Liver (tissue), 9 donors: ENCODE results near the gene AHR. TPM values are rescaled to one million over a fixed set of nuclear protein-coding genes. Genes with fewer than 3 reads are reported as not detected.

Source experiments
- DNase-seq: peaks from one replicate; pipeline ENCODE4 v3.0.0-alpha.2; 2017; ENCODE audit warnings: low spot score
- H3K27ac ChIP-seq, 2 donors: one replicate each; pipeline ENCODE4 v1.7.0; 2013; ENCODE audit warnings: inconsistent platforms in 2 of 2, low read length in 2 of 2, control low read depth in 1 of 2, low read depth in 1 of 2, mild to moderate bottlenecking in 1 of 2
- H3K27me3 ChIP-seq, 4 donors: one replicate each; pipeline versions ENCODE4 v1.6.1 to v1.7.0; 2013; ENCODE audit warnings: low read length in 3 of 4, inconsistent platforms in 1 of 4, mild to moderate bottlenecking in 1 of 4, moderate library complexity in 1 of 4; ENCODE audit not compliant: control insufficient read depth in 4 of 4, insufficient read depth in 4 of 4
- H3K36me3 ChIP-seq, 4 donors: one replicate each; pipeline versions ENCODE4 v1.6.1 to v1.7.0; 2013; ENCODE audit warnings: low read length in 3 of 4, mild to moderate bottlenecking in 3 of 4, low read depth in 1 of 4, moderate library complexity in 1 of 4; ENCODE audit not compliant: control insufficient read depth in 4 of 4, insufficient read depth in 3 of 4
- H3K4me1 ChIP-seq, 4 donors: one replicate each; pipeline versions ENCODE4 v1.6.1 to v1.7.0; 2013; ENCODE audit warnings: low read length in 3 of 4, mild to moderate bottlenecking in 3 of 4, moderate library complexity in 1 of 4; ENCODE audit not compliant: control insufficient read depth in 4 of 4, insufficient read depth in 4 of 4
- H3K4me3 ChIP-seq, 3 donors: one replicate each; pipeline versions ENCODE4 v1.6.1 to v1.7.0; 2013; ENCODE audit warnings: low read length in 3 of 3, control low read depth in 1 of 3, low read depth in 1 of 3, mild to moderate bottlenecking in 1 of 3
- H3K9ac ChIP-seq, 2 donors: one replicate each; pipeline ENCODE4 v1.7.0; 2013; ENCODE audit warnings: low read length in 2 of 2, mild to moderate bottlenecking in 2 of 2, moderate library complexity in 2 of 2, control low read depth in 1 of 2, low read depth in 1 of 2
- H3K9me3 ChIP-seq, 4 donors: one replicate each; pipeline versions ENCODE4 v1.6.1 to v1.7.0; 2013; ENCODE audit warnings: low read length in 3 of 4; ENCODE audit not compliant: control insufficient read depth in 4 of 4
- ATF3 ChIP-seq: IDR thresholded peaks from 2 replicates; pipeline ENCODE4 v1.6.1; 2016; ENCODE audit warnings: antibody characterized with exemption
- EGR1 ChIP-seq, 2 donors: IDR thresholded peaks; 2 replicates each; pipeline ENCODE4 v1.6.1; 2016 to 2018; ENCODE audit warnings: antibody characterized with exemption in 2 of 2, low read depth in 2 of 2
- FOXA1 ChIP-seq: IDR thresholded peaks from 2 replicates; pipeline ENCODE4 v1.6.1; 2016; ENCODE audit warnings: antibody characterized with exemption
- FOXA2 ChIP-seq: IDR thresholded peaks from 2 replicates; pipeline ENCODE4 v1.6.1; 2016; ENCODE audit warnings: antibody characterized with exemption
- GABPA ChIP-seq, 2 donors: IDR thresholded peaks in 1 of 2; conservative IDR thresholded peaks in 1 of 2; 2 replicates each; pipeline ENCODE4 v1.6.1; 2016; ENCODE audit warnings: antibody characterized with exemption in 2 of 2, mild to moderate bottlenecking in 1 of 2, moderate library complexity in 1 of 2
- HNF4A ChIP-seq, 2 donors: conservative IDR thresholded peaks; 2 replicates each; pipeline ENCODE4 v1.6.1; 2016; ENCODE audit warnings: antibody characterized with exemption in 2 of 2, mild to moderate bottlenecking in 2 of 2
- RAD21 ChIP-seq, 2 donors: IDR thresholded peaks; 2 replicates each; pipeline ENCODE4 v1.6.1; 2016; ENCODE audit warnings: antibody characterized with exemption in 2 of 2, mild to moderate bottlenecking in 2 of 2
- REST ChIP-seq: IDR thresholded peaks from 2 replicates; pipeline ENCODE4 v1.6.1; 2016; ENCODE audit warnings: antibody characterized with exemption, mild to moderate bottlenecking
- YY1 ChIP-seq: IDR thresholded peaks from 2 replicates; pipeline ENCODE4 v1.6.1; 2016; ENCODE audit warnings: antibody characterized with exemption, mild to moderate bottlenecking
- WGBS: extraction: QIAGEN DNeasy Blood & Tissue Kit; methylation state at CpG from one replicate; pipeline ENCODE4 v1.1.7; 2013; 5-methylcytosine and 5-hydroxymethylcytosine counted together
- polyA plus RNA-seq, 2 donors: library from polyadenylated mRNA; stranded (reverse) in 1 of 2; unstranded in 1 of 2; fragments of 200-250 nt in 1 of 2; fragments of >200 nt in 1 of 2; fragmentation: Nextera tagmentation in 1 of 2; extraction: Ambion mirVana in 1 of 2; gene quantifications; one replicate each; pipeline versions ENCODE4 v1.2.1 to v1.2.3, GENCODE V29; 2013 to 2015
- total RNA-seq, 2 donors: library from RNA; depleted of rRNA; stranded (reverse); fragments of >200 nt; gene quantifications; one replicate each; pipeline ENCODE4 v1.2.3, GENCODE V29; 2014
- donor health status: healthy.
- donor health status: healthy.
- donor health status: healthy.
- donor health status: healthy.
- donor health status: healthy.

The AHR gene
- total and polyA plus RNA-seq, 4 donors: 9.9 to 61.2 (median 20.1) TPM

GRCh38 chr7:17355050-17355449 lies 56.6 kb downstream of the AHR start:
- Histone ChIP-seq H3K27me3 (no peaks in the 10 kb centered on the region), H3K9ac (no peak overlapping the region), H3K4me1 (no peaks in the 10 kb centered on the region), H3K27ac (no peak overlapping the region), H3K9me3 (no peaks in the 10 kb centered on the region), H3K36me3 (peaks cover 0 to 1% (median 0%) of the 10 kb centered on the region in 4 donors), H3K4me3 (no peak overlapping the region)
- no peak for DNase-seq
- TF ChIP-seq ATF3 (no peak), GABPA (IDR thresholded peaks at IDR 0.05 in 1 of 2, conservative IDR thresholded peaks at IDR 0.05 in 1 of 2) (no peak), EGR1 (IDR thresholded peaks at IDR 0.05; ENCODE audit: low read depth in 2 of 2) (no peak), YY1 (no peak)

GRCh38 chr7:17357952-17358351 lies 59.5 kb downstream of the AHR start:
- Histone ChIP-seq H3K9me3 (no peaks in the 10 kb centered on the region), H3K27ac (no peak overlapping the region), H3K4me3 (no peak overlapping the region), H3K36me3 (peaks cover 0 to 1% (median 0%) of the 10 kb centered on the region in 4 donors), H3K27me3 (no peaks in the 10 kb centered on the region), H3K4me1 (no peaks in the 10 kb centered on the region), H3K9ac (no peak overlapping the region)
- TF ChIP-seq EGR1 (IDR thresholded peaks at IDR 0.05; ENCODE audit: low read depth in 2 of 2): no peak
- no peak for DNase-seq
- 98% methylated on average over 2 of the region's 2 CpGs for WGBS

- Histone ChIP-seq H3K27me3 (no peaks in the 10 kb centered on the region), H3K9me3 (no peaks in the 10 kb centered on the region), H3K4me1 (no peaks in the 10 kb centered on the region), H3K9ac (no peak overlapping the region), H3K27ac (no peak overlapping the region), H3K4me3 (no peak overlapping the region), H3K36me3 (peaks cover 0 to 1% (median 0%) of the 10 kb centered on the region in 4 donors)
- no peak for DNase-seq
- TF ChIP-seq REST: no peak
- no peak for TF ChIP-seq HNF4A (conservative IDR thresholded peaks at IDR 0.05)
- TF ChIP-seq FOXA1: no peak
- TF ChIP-seq FOXA2: no peak
- no peak for TF ChIP-seq GABPA (IDR thresholded peaks at IDR 0.05 in 1 of 2, conservative IDR thresholded peaks at IDR 0.05 in 1 of 2)
- TF ChIP-seq YY1: no peak
- no peak for TF ChIP-seq RAD21 (IDR thresholded peaks at IDR 0.05)
- TF ChIP-seq EGR1 (IDR thresholded peaks at IDR 0.05; ENCODE audit: low read depth in 2 of 2): no peak
- 98% methylated on average over 6 of the region's 6 CpGs for WGBS
Measured at GRCh38 chr7:17359610-17360009, 61.2 kb downstream of the AHR start.
